H9 (cell line): ENCODE measurements around the gene NCK1. TPM values are rescaled to one million over a fixed set of nuclear protein-coding genes. Genes with fewer than 3 reads are reported as not detected.

Experiments used
- DNase-seq: peaks from one replicate; pipeline ENCODE4 v3.0.0-alpha.2; 2017
- H2AFZ ChIP-seq: one replicate; pipeline ENCODE4 v1.6.1; 2013; ENCODE audit warnings: mild to moderate bottlenecking, low read length, control low read depth, moderate library complexity
- H2AK5ac ChIP-seq: 2 replicates; pipeline ENCODE4 v1.6.1; 2013; ENCODE audit warnings: low read length, control low read depth, mixed read lengths; ENCODE audit not compliant: insufficient read length
- H2BK120ac ChIP-seq: one replicate; pipeline ENCODE4 v1.6.1; 2013; ENCODE audit warnings: low read depth, mild to moderate bottlenecking, low read length, control low read depth, inconsistent platforms; ENCODE audit not compliant: poor library complexity, severe bottlenecking
- H2BK12ac ChIP-seq: 2 replicates; pipeline ENCODE4 v1.6.1; 2013; ENCODE audit warnings: low read length, control low read depth, mixed read lengths, low read depth; ENCODE audit not compliant: insufficient read length
- H2BK15ac ChIP-seq: 2 replicates; pipeline ENCODE4 v1.6.1; 2013; ENCODE audit warnings: low read depth, low read length, control low read depth
- H2BK20ac ChIP-seq: one replicate; pipeline ENCODE4 v1.6.1; 2013; ENCODE audit warnings: low read depth, mild to moderate bottlenecking, low read length, control low read depth, inconsistent platforms; ENCODE audit not compliant: poor library complexity, severe bottlenecking
- H2BK5ac ChIP-seq: 2 replicates; pipeline ENCODE4 v1.6.1; 2013; ENCODE audit warnings: low read length, control low read depth, mixed read lengths; ENCODE audit not compliant: insufficient read length
- H3K14ac ChIP-seq: 2 replicates; pipeline ENCODE4 v1.6.1; 2013; ENCODE audit warnings: low read length, control low read depth; ENCODE audit not compliant: insufficient read depth
- H3K18ac ChIP-seq: 2 replicates; pipeline ENCODE4 v1.6.1; 2013; ENCODE audit warnings: low read depth, mild to moderate bottlenecking, mixed read lengths, low read length, control low read depth; ENCODE audit not compliant: insufficient read length
- H3K23ac ChIP-seq: 2 replicates; pipeline ENCODE4 v1.6.1; 2013; ENCODE audit warnings: low read length, control low read depth, mixed read lengths, low read depth; ENCODE audit not compliant: insufficient read length
- H3K23me2 ChIP-seq: 2 replicates; pipeline ENCODE4 v1.6.1; 2013; ENCODE audit warnings: low read depth, mild to moderate bottlenecking, mixed read lengths, low read length, control low read depth; ENCODE audit not compliant: insufficient read length, poor library complexity, severe bottlenecking
- H3K27ac ChIP-seq: 2 replicates; pipeline ENCODE4 v1.5.1; 2013; ENCODE audit warnings: low read length, control low read depth, mixed read lengths, low read depth; ENCODE audit not compliant: insufficient read length
- H3K27me3 ChIP-seq: 2 replicates; pipeline ENCODE4 v1.6.1; 2013; ENCODE audit warnings: low read length, control low read depth, inconsistent platforms; ENCODE audit not compliant: insufficient read depth
- H3K4ac ChIP-seq: 2 replicates; pipeline ENCODE4 v1.6.1; 2013; ENCODE audit warnings: low read depth, mild to moderate bottlenecking, control low read depth, inconsistent platforms, low read length, moderate library complexity
- H3K4me1 ChIP-seq: 2 replicates; pipeline ENCODE4 v1.6.1; 2013; ENCODE audit warnings: low read length, control low read depth, inconsistent platforms; ENCODE audit not compliant: insufficient read depth
- H3K4me2 ChIP-seq: 2 replicates; pipeline ENCODE4 v1.6.1; 2013; ENCODE audit warnings: low read length, control low read depth, mixed read lengths; ENCODE audit not compliant: insufficient read length, insufficient read depth
- H3K56ac ChIP-seq: 2 replicates; pipeline ENCODE4 v1.6.1; 2013; ENCODE audit warnings: low read depth, mild to moderate bottlenecking, mixed read lengths, low read length, control low read depth; ENCODE audit not compliant: insufficient read length
- H3K79me1 ChIP-seq: 2 replicates; pipeline ENCODE4 v1.6.1; 2013; ENCODE audit warnings: low read depth, mild to moderate bottlenecking, moderate library complexity, low read length, control low read depth, inconsistent platforms; ENCODE audit not compliant: insufficient read depth, poor library complexity, severe bottlenecking
- H3K79me2 ChIP-seq: 2 replicates; pipeline ENCODE4 v1.6.1; 2013; ENCODE audit warnings: low read length, control low read depth, inconsistent platforms; ENCODE audit not compliant: insufficient read depth
- H3K9ac ChIP-seq: 2 replicates; pipeline ENCODE4 v1.6.1; 2013; ENCODE audit warnings: low read length, control low read depth, mixed read lengths; ENCODE audit not compliant: insufficient read length; ENCODE audit errors: extremely low read depth
- H3K9me3 ChIP-seq: one replicate; pipeline ENCODE4 v1.6.1; 2013; ENCODE audit warnings: low read depth, low read length, inconsistent platforms; ENCODE audit not compliant: control insufficient read depth
- H3T11ph ChIP-seq: one replicate; pipeline ENCODE4 v1.6.1; 2013; ENCODE audit warnings: mild to moderate bottlenecking, low read length, control low read depth, inconsistent platforms
- H4K20me1 ChIP-seq: one replicate; pipeline ENCODE4 v1.6.1; 2013; ENCODE audit not compliant: control insufficient read depth, insufficient read length, insufficient read depth
- H4K5ac ChIP-seq: 2 replicates; pipeline ENCODE4 v1.6.1; 2013; ENCODE audit warnings: low read depth, mild to moderate bottlenecking, mixed read lengths, low read length, control low read depth; ENCODE audit not compliant: insufficient read length
- H4K8ac ChIP-seq: replicated peaks from 2 replicates; pipeline ENCODE4 v1.6.1; 2013; ENCODE audit warnings: low read length, control low read depth, mixed read lengths, low read depth; ENCODE audit not compliant: insufficient read length
- H4K91ac ChIP-seq: 2 replicates; pipeline ENCODE4 v1.6.1; 2013; ENCODE audit warnings: low read depth, mild to moderate bottlenecking, moderate library complexity, mixed read lengths, low read length, control low read depth; ENCODE audit not compliant: insufficient read length
- H3K27ac Mint-ChIP-seq, 3 experiments: 2 replicates in 2 of 3; 3 replicates in 1 of 3; pipeline ENCODE4 v1.8.0; 2020 to 2021; ENCODE audit warnings: mixed read lengths in 3 of 3, mild to moderate bottlenecking in 1 of 3, moderate library complexity in 1 of 3
- H3K27me3 Mint-ChIP-seq: 2 replicates; pipeline ENCODE4 v1.8.0; 2021; ENCODE audit warnings: low read depth, mild to moderate bottlenecking, moderate library complexity, mixed read lengths
- H3K36me3 Mint-ChIP-seq, 3 experiments: 2 replicates in 2 of 3; 3 replicates in 1 of 3; pipeline ENCODE4 v1.8.0; 2020 to 2021; ENCODE audit warnings: low read depth in 3 of 3, mixed read lengths in 3 of 3; ENCODE audit not compliant: insufficient read depth in 1 of 3
- H3K4me1 Mint-ChIP-seq, 2 experiments: 2 replicates each; pipeline ENCODE4 v1.8.0; 2020; ENCODE audit warnings: mixed read lengths in 2 of 2
- H3K4me3 Mint-ChIP-seq, 2 experiments: 2 replicates in 1 of 2; 3 replicates in 1 of 2; pipeline ENCODE4 v1.8.0; 2020 to 2021; ENCODE audit warnings: mild to moderate bottlenecking in 2 of 2, mixed read lengths in 2 of 2, moderate library complexity in 1 of 2
- H3K9me3 Mint-ChIP-seq, 2 experiments: 2 replicates in 1 of 2; 3 replicates in 1 of 2; pipeline ENCODE4 v1.8.0; 2020; ENCODE audit warnings: mild to moderate bottlenecking in 2 of 2, mixed read lengths in 2 of 2, moderate library complexity in 1 of 2
- CTCF ChIP-seq: fragments of 200-600 bp; sonication (generic); conservative IDR thresholded peaks from 3 replicates; pipeline ENCODE4 v1.8.0; 2021; ENCODE audit warnings: antibody characterized with exemption, mild to moderate bottlenecking
- total RNA-seq: library from RNA; stranded (reverse); gene quantifications from 2 replicates; pipeline ENCODE4 v1.2.1, GENCODE V29; 2021

Gene NCK1
- total RNA-seq, 1 experiment from 2014 or later, result 26.4 TPM

GRCh38 chr3:136938334-136938733 lies 76.3 kb downstream of the NCK1 start:
- Histone ChIP-seq H3K18ac (no peak overlapping the region), H3K56ac (no peak overlapping the region), H2AK5ac (no peak overlapping the region), H3K14ac (no peak overlapping the region), H3K27ac (no peak overlapping the region), H2BK12ac (no peak overlapping the region), H3K27me3 (no peaks in the 10 kb centered on the region), H2BK20ac (no peak overlapping the region), H3K9ac (no peak overlapping the region), H3K79me2 (no peaks in the 10 kb centered on the region; the same call in 1 of the 2 replicates), H4K91ac (no peak overlapping the region), H2BK5ac (no peak overlapping the region), H4K5ac (no peak overlapping the region), H2BK15ac (no peak overlapping the region), H3K9me3 (no peaks in the 10 kb centered on the region), H3K4me2 (no peak overlapping the region), H3K23me2 (no peaks in the 10 kb centered on the region), H2BK120ac (no peak overlapping the region), H3K4me1 (peaks cover 3% of the 10 kb centered on the region; the same call in 1 of the 2 replicates), H3T11ph (no peak overlapping the region), H3K4ac (no peak overlapping the region), H4K20me1 (no peaks in the 10 kb centered on the region), H2AFZ (no peak overlapping the region), H3K23ac (no peak overlapping the region), H4K8ac (no peak overlapping the region), H3K79me1 (no peaks in the 10 kb centered on the region)
- TF ChIP-seq CTCF, result no peak
- DNase-seq, result no peak
- H3K9me3 Mint-ChIP-seq, result peaks cover 0 to 7% of the 10 kb centered on the region in 2 experiments; a peak in 3 of 5 replicates
- H3K27me3 Mint-ChIP-seq, result no peaks in the 10 kb centered on the region
- H3K27ac Mint-ChIP-seq, result no peak overlapping the region
- H3K4me3 Mint-ChIP-seq, result no peak overlapping the region
- peaks cover 26 to 28% of the 10 kb centered on the region in 2 experiments for H3K4me1 Mint-ChIP-seq
- peaks cover 12 to 25% (median 21%) of the 10 kb centered on the region in 3 experiments; a peak in 6 of 7 replicates for H3K36me3 Mint-ChIP-seq
